Esophagus muscularis mucosa (tissue), 4 donors: Measurements from ENCODE around the gene LRRC43. TPM values are rescaled to one million over a fixed set of nuclear protein-coding genes. Genes with fewer than 3 reads are reported as not detected.

Source experiments
- DNase-seq: peaks from one replicate; pipeline ENCODE4 v3.0.0-alpha.2; 2017; ENCODE audit errors: extremely low spot score
- H3K27ac ChIP-seq, 4 donors: fragments of 200-600 bp; sonication (generic); replicated peaks in 1 of 4; 1 replicate in 3 of 4; 2 replicates in 1 of 4; pipeline ENCODE4 v1.5.1; 2016 to 2019; ENCODE audit warnings: mild to moderate bottlenecking in 1 of 4
- H3K27me3 ChIP-seq, 4 donors: fragments of 200-600 bp; sonication (generic); one replicate each; pipeline versions ENCODE4 v1.5.1 to v1.6.0; 2016 to 2019
- H3K36me3 ChIP-seq, 4 donors: fragments of 200-600 bp; sonication (generic); one replicate each; pipeline ENCODE4 v1.5.1; 2016 to 2019
- H3K4me1 ChIP-seq, 4 donors: fragments of 200-600 bp; sonication (generic); one replicate each; pipeline ENCODE4 v1.5.1; 2016 to 2019
- H3K4me3 ChIP-seq, 4 donors: fragments of 200-600 bp; sonication (generic); 1 replicate in 2 of 4; 2 replicates in 2 of 4; pipeline ENCODE4 v1.5.1; 2016 to 2019; ENCODE audit warnings: mild to moderate bottlenecking in 4 of 4, moderate library complexity in 1 of 4
- H3K9me3 ChIP-seq, 4 donors: fragments of 200-600 bp; sonication (generic); 1 replicate in 3 of 4; 2 replicates in 1 of 4; pipeline ENCODE4 v1.5.1; 2016 to 2019
- EP300 ChIP-seq: sonication (generic); formaldehyde crosslinking; IDR thresholded peaks from one replicate; pipeline ENCODE4 v1.6.1; 2017; ENCODE audit warnings: antibody characterized with exemption
- POLR2A ChIP-seq: fragments of 450-650 bp; IDR thresholded peaks from one replicate; pipeline ENCODE4 v1.6.1; 2017; ENCODE audit warnings: antibody characterized with exemption, moderate library complexity, mild to moderate bottlenecking, low read depth
- POLR2AphosphoS5 ChIP-seq, 2 donors: sonication (generic); formaldehyde crosslinking; IDR thresholded peaks; one replicate each; pipeline ENCODE4 v1.6.1; 2017; ENCODE audit warnings: antibody characterized with exemption in 2 of 2
- WGBS: methylation state at CpG from one replicate; pipeline ENCODE4 v1.1.5; 2018; 5-methylcytosine and 5-hydroxymethylcytosine counted together
- intact Hi-C: fragments of 100-400 bp; cut with DNase I; formaldehyde crosslinking; loops from one replicate; pipeline ENCODE4 v1.15.1; 2023
- total RNA-seq, 4 donors: library from RNA; depleted of rRNA; stranded (reverse); fragments of >200 nt; gene quantifications; one replicate each; pipeline versions ENCODE4 v1.1.0 to v1.2.1, GENCODE V29; 2016
- TF ChIP-seq, protein P1 (sequence below), 3 experiments: fragments of 200-600 bp in 2 of 3; fragments of 450-650 bp in 1 of 3; sonication (generic) in 2 of 3; IDR thresholded peaks; one replicate each; pipeline ENCODE4 v1.5.1; 2017 to 2019; ENCODE audit warnings: antibody characterized with exemption in 3 of 3, mild to moderate bottlenecking in 2 of 3, moderate library complexity in 1 of 3

Gene LRRC43
- total RNA-seq, 4 donors from 2014 or later, result 0.99 to 2.5 (median 1.3) TPM; not detected in 1

DNA sequence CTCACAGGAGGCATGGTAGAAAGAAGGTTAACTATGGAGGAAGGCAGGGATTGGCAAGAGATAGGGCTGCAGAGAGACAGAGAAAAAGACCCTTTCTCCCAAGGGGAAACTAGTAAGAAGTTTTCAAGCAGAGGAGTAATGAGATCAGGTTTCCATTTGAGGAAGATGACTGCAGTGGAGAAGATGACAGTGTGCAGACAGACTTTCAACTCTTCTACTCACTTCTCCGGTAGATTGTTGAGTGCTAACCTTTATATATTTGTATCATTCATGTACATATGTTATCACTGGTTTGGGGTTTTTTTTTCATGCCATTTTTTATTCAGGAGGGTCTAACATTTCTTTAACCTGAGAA lies 14.7 kb downstream of the LRRC43 start:
- peaks cover 0 to 3% (median 0%) of the 10 kb centered on the region in 4 donors for H3K9me3 ChIP-seq
- H3K4me1 ChIP-seq, result peaks cover 0 to under 1% (median under 1%) of the 10 kb centered on the region in 4 donors
- peaks cover 0 to 36% (median 13%) of the 10 kb centered on the region in 4 donors for H3K27me3 ChIP-seq
- H3K4me3 ChIP-seq, result no peak overlapping the region
- 48% methylated on average over 1 of the region's 1 CpG for WGBS
- no peak overlapping the region for H3K27ac ChIP-seq
- no peaks in the 10 kb centered on the region for H3K36me3 ChIP-seq
- TF ChIP-seq EP300 (no peak), POLR2A (no peak), POLR2AphosphoS5 (IDR thresholded peaks at IDR 0.05) (no peak)
- TF ChIP-seq, protein P1, sequence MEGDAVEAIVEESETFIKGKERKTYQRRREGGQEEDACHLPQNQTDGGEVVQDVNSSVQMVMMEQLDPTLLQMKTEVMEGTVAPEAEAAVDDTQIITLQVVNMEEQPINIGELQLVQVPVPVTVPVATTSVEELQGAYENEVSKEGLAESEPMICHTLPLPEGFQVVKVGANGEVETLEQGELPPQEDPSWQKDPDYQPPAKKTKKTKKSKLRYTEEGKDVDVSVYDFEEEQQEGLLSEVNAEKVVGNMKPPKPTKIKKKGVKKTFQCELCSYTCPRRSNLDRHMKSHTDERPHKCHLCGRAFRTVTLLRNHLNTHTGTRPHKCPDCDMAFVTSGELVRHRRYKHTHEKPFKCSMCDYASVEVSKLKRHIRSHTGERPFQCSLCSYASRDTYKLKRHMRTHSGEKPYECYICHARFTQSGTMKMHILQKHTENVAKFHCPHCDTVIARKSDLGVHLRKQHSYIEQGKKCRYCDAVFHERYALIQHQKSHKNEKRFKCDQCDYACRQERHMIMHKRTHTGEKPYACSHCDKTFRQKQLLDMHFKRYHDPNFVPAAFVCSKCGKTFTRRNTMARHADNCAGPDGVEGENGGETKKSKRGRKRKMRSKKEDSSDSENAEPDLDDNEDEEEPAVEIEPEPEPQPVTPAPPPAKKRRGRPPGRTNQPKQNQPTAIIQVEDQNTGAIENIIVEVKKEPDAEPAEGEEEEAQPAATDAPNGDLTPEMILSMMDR (IDR thresholded peaks at IDR 0.05), result no peak
- no peak for DNase-seq
- intact Hi-C loops, result loop anchor here (10.0 kb wide), 1 partner anchor 63 kb away; no protein-coding TSS in a partner anchor

DNA sequence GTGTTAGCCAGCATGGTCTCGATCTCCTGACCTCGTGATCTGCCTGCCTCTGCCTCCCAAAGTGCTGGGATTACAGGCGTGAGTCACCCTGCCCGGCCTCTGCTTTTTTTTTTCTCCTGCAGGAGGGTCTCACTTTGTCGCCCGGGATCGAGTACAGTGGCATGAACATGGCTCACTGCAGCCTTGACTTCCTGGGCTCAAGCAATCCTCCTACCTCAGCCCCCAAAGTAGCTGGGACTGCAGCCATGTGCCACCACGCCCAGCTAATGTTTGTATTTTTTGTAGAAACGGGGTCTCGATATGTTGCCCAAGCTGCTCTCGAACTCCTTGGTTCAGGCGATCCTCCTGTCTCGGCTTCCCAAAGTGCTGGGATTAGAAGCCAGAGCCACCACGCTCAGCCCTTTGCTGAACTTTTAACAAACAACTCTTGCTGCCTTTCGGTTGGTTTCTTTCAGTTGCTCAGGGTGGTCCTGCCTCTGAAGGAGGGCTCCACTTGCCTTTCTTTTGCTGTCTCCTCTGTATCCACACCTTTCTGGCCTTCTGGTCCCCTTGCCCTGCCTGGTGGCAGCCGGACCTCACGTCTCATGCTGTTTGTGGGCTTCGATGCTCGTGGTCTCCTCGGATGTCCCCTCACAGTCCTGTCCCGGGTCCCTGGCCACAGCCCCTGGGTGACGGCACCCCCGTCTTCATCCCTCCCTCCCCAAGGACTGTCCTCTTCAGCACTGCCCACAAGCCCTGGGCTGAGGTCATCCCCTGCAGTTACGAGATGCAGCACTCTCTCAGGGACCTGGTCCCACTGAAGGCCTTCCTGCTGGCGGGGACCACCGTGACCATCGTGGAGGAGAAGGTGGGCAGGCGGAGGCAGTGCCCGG lies 16.8 kb downstream of the LRRC43 start:
- 91% methylated on average over 29 of the region's 29 CpGs for WGBS
- Histone ChIP-seq H3K4me1 (peaks cover 15 to 22% (median 21%) of the 10 kb centered on the region in 4 donors), H3K9me3 (peaks cover 0 to 3% (median 0%) of the 10 kb centered on the region in 4 donors), H3K27me3 (peaks cover 5 to 58% (median 25%) of the 10 kb centered on the region in 4 donors), H3K4me3 (no peak overlapping the region), H3K36me3 (no peaks in the 10 kb centered on the region), H3K27ac (no peak overlapping the region)
- no peak for DNase-seq
- TF ChIP-seq POLR2AphosphoS5 (IDR thresholded peaks at IDR 0.05) (no peak), EP300 (no peak), POLR2A (no peak)
- TF ChIP-seq, protein P1 (IDR thresholded peaks at IDR 0.05), result no peak
- intact Hi-C loops, result loop anchor here (10.0 kb wide), 1 partner anchor 65 kb away; no protein-coding TSS in a partner anchor

DNA sequence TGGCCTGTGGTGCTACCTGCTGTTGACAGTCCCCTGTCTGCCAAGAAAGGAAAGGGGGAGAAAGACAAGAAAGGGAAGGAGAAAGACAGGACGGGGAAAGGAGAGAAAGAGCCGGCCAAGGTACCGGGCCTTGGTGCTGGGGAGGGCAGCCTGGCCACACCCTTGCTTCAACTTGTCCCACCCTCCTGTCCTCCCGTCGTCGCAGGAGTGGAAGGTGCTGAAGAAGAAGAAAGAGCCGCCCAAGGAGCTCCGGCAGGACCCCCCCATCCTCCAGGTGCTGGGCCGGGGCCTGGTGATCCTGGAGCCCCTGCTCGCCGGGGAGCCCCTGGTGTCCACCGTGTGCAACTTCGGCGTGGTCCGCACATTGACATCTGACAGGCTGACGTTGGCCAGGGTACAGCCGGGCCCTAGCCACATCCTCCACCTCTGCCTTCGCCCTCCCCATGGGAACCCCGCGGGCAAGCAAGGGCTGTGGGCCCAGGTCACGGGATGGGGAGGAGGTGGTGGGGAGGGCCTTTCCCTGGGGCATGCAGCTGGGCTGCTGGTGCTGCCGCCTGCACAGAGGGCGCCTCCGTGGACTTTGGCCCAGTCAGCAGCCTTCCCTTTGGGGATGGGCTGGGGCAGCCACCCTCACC lies 17.7 kb downstream of the LRRC43 start:
- no peak for DNase-seq

DNA sequence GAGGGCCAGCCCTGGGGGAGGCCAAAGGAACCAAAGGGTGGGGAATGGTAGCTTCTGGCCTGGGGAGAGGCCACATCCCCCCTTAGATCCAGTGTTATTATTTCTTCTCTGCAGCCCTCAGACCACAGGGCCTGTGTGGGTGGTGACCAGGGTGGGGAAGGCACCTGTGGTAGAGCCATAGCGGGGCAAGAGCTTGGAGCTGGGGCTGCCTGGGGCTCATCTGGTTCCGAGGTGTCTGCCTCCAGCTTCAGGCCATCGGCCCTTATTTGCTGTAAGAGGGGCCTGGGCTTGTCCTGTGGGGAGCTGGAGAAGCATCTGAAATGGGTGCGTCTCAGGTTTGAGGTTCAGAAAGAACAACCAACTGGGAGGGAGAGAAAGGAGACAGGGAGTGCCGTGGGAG lies 18.5 kb downstream of the LRRC43 start:
- peaks cover 0 to 1% (median under 1%) of the 10 kb centered on the region in 4 donors for H3K36me3 ChIP-seq
- H3K9me3 ChIP-seq, result no peaks in the 10 kb centered on the region
- H3K27me3 ChIP-seq, result peaks cover 5 to 71% (median 33%) of the 10 kb centered on the region in 4 donors
- TF ChIP-seq POLR2A (no peak), POLR2AphosphoS5 (IDR thresholded peaks at IDR 0.05) (no peak), EP300 (no peak)
- TF ChIP-seq, protein P1 (IDR thresholded peaks at IDR 0.05), result no peak
- H3K4me3 ChIP-seq, result no peak overlapping the region
- 93% methylated on average over 5 of the region's 5 CpGs for WGBS
- intact Hi-C loops, result no loop called here
- H3K4me1 ChIP-seq, result peaks cover 15 to 35% (median 22%) of the 10 kb centered on the region in 4 donors
- no peak overlapping the region for H3K27ac ChIP-seq
- no peak for DNase-seq

More for the DNA sequence above, 17.7 kb downstream of the LRRC43 start:
- H3K4me3 ChIP-seq, result no peak overlapping the region
- H3K36me3 ChIP-seq, result no peaks in the 10 kb centered on the region
- H3K27ac ChIP-seq, result no peak overlapping the region
- TF ChIP-seq POLR2AphosphoS5 (IDR thresholded peaks at IDR 0.05) (no peak), POLR2A (no peak), EP300 (no peak)
- TF ChIP-seq, protein P1 (IDR thresholded peaks at IDR 0.05), result no peak
- intact Hi-C loops, result no loop called here
- WGBS, result 82% methylated on average over 11 of the region's 24 CpGs
- no peaks in the 10 kb centered on the region for H3K9me3 ChIP-seq
- H3K4me1 ChIP-seq, result peaks cover 15 to 31% (median 22%) of the 10 kb centered on the region in 4 donors
- H3K27me3 ChIP-seq, result peaks cover 5 to 67% (median 33%) of the 10 kb centered on the region in 4 donors
